ENCODE measurements around the gene WBP1L. TPM values are rescaled to one million over a fixed set of nuclear protein-coding genes. Genes with fewer than 3 reads are reported as not detected.

WBP1L gene
- 23.5 to 30.2 TPM (median 25.6 TPM) in 5 replicates for total RNA-seq (2022; extraction: Qiagen RNA extraction)

GRCh38 chr10:102743588-102744373 lies at the start of gene WBP1L:
Gene WBP1L, plus strand, starts transcription at chr10:102743948. Its CDS starts 106 bp downstream, at chr10:102744054.

GRCh38 chr10:102713814-102714620 lies 29.7 kb upstream of the WBP1L start, which contains the start of gene ARL3:
Gene ARL3, minus strand, starts transcription at chr10:102714397. Its CDS starts 122 bp downstream, at chr10:102714275.

DNA sequence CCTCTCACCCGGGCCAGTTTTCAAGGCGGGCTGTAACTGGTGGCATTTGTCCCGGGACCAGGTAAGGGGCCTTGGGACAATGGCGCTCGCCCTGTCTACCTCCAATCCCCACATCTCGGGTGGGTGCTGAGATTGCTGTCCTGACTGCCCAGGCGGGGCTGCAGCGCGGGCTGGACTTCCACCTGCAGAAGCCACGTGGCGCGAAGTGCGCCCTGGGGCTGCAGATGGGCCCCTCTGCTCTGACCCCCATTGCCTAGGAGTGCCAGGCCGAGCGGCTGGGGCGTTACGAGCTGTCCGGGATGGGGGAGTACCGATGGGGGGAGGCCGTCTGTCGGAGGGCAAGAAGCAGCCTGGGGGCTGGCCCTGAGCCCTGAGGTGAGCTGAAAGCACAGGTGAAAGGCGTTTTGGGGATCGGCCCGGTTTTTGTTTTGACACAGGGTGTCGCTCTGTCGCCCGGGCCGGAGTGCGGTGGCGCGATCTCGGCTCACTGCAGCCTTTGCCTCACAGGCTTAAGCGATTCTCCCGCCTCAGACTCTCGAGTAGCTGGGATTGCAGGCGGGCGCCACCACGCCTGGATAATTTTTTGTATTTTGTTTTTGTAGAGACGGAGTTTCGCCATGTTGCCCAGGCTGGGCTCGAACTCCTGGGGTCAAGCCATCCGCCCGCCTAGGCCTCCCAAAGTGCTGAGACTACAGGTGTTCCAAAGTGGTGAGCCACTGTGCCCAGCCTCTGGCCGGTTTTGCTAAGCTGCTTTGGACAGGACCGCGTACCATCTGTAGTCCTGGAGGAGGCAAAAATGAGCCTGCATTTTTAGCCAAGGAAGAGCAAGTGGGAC lies 28.9 kb upstream of the WBP1L start, which contains the start of gene SFXN2:
SFXN2 (plus strand) TSS at position 16 of the 835 bp plus-strand sequence. CDS start 12,001 bp downstream, outside the sequence.

DNA sequence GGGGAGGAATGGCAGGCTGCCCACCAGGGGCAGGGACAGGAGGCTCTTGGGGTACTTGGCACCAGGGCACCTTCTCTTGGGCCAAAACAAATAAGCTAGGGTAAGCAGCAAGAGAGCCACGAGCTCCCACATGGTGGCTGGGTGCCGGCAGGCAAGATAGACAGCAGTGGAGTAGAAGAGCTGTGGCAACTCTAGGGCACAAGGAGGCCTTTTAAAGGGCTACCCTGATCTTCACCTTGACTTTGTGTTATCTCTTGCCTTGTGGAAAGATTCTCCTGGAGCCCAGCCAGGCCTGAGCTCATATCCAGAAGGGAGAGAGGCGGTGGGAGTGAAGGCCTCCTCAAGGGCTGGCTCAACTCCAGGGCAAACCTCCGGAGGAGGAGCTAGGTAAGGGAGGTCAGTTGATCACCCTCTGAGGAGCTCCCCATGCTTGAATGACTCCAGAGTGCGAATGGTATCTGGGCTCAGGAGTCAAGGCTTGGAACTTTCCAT lies 93.5 kb downstream of the WBP1L start, which contains the start of gene CYP17A1:
CYP17A1 (minus strand) TSS at position 184 of the 492 bp plus-strand sequence; CDS start at position 132, 52 bp downstream.

Other genes with a start within 250 kb of the WBP1L start
- gene ACTR1A, start 241.2 kb upstream of the WBP1L start, total RNA-seq (2022; extraction: Qiagen RNA extraction) = 84.4 to 101 TPM (median 91.9 TPM) in 5 replicates
- gene SUFU, start 240.0 kb upstream of the WBP1L start, total RNA-seq (2022; extraction: Qiagen RNA extraction) = 5.2 to 7.9 TPM (median 7.2 TPM) in 5 replicates
- 41.9 to 47.6 TPM (median 44.8 TPM) in 5 replicates for gene TRIM8, start 99.5 kb upstream of the WBP1L start, total RNA-seq (2022; extraction: Qiagen RNA extraction)
- gene ARL3, start 29.6 kb upstream of the WBP1L start, total RNA-seq (2022; extraction: Qiagen RNA extraction) = 13.7 to 15.3 TPM (median 14.7 TPM) in 5 replicates
- gene SFXN2, start 29.3 kb upstream of the WBP1L start, total RNA-seq (2022; extraction: Qiagen RNA extraction) = 2.5 to 3.9 TPM (median 3.5 TPM) in 5 replicates
- 0.05 TPM in 1 of 5 replicates, not detected in the others for gene CYP17A1, start 93.5 kb downstream of the WBP1L start, total RNA-seq (2022; extraction: Qiagen RNA extraction)
- 24.3 to 29.3 TPM (median 26.7 TPM) in 5 replicates for gene BORCS7, start 110.3 kb downstream of the WBP1L start, total RNA-seq (2022; extraction: Qiagen RNA extraction)
- 3.5 to 4.3 TPM (median 4.0 TPM) in 5 replicates for gene AS3MT, start 125.5 kb downstream of the WBP1L start, total RNA-seq (2022; extraction: Qiagen RNA extraction)
- gene CNNM2, start 174.3 kb downstream of the WBP1L start, total RNA-seq (2022; extraction: Qiagen RNA extraction) = 4.1 to 6.0 TPM (median 4.9 TPM) in 5 replicates

All from A549 treated with CORT108297 at 1 μM for 4 hours (cell line).